T-helper 1 cell (primary cell): ENCODE data around the gene HAUS7.
"Not testable (repeated sequence)": the region's sequence is repeated elsewhere in the genome, so short reads cannot be mapped to it uniquely, and the experiment has no call there.

Experiments
- DNase-seq, 5 donors: peaks; one replicate each; pipeline ENCODE4 v3.0.0-alpha.2; 2012 to 2020

The HAUS7 gene

GRCh38 chrX:153407736-153408135, 62.6 kb downstream of the HAUS7 start:
- no peak for DNase-seq

DNA sequence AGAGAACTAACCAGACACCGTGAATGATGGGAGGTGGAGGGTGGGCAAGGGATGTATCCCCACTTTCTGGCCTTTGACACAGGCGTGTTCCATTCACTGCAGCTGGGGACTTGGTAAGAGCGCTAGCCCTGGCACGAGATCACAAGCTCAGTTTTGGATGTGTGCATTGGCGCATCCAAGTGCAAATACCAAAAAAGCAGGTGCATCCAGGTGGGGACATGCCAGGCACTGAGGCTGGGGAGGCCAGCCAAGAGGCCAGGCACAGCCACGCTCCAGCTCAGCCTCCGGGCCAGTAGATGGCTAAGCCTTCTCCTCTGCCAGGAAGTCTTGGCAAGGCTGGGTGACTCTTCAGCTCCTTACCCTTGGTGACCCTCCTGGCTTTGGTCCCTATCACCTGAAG, 63.5 kb downstream of the HAUS7 start:
- no peak for DNase-seq

DNA sequence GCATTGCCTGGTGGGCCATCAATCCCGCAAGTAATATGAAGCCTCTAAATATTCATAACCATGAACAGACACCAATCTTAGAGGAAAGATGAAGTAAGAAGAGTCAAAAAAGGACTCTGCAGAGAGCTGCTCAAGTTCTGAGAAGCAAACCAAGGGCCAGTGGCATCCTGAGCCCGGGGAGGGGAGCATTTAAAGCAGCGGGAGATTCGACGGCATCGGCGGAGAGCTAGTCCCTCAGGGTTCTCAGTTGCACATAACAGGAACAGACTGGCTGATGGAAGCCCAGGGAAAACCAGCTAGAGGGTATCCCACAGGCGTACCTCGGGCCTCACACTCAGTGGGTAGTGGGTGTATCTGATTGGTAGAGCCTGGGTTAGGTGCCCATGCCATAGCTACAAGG, 64.4 kb downstream of the HAUS7 start:
- DNase-seq: no peak

GRCh38 chrX:153405426-153405825, 65.0 kb downstream of the HAUS7 start:
- DNase-seq: no peak

GRCh38 chrX:153404333-153404732, 66.0 kb downstream of the HAUS7 start:
- not testable (repeated sequence) for DNase-seq

DNA sequence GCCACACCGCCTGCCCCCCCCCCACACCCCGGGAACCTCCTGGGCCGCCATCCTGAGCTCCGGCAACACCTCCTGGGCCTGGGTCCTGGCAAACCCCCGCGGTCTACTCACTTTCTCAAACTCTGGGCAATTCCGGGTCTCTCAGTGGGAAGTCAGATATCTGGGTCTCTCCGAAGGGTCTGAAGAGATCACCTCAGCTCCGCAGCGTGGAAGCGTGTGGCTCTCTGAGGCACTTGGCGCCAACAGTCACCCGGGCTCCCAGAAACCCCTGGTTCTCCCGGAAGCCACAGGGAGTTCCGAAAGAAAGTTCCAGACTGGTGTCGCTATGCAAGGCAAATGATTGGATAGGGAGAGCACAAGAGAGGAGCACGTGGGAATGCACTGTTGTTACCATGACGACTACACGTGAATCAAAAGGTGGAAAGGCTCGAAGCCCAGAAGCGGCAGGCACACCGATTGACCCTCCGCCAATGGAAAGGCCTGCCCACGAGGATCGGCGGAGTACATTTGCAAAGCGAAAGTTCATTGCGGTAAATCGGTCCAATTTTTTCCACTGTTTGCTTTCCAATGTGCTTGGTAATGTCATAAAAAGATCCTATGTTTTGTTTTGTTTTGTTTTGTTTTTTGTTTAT, 69.1 kb downstream of the HAUS7 start, which contains the start of gene PNMA6E:
TSS of gene PNMA6E (minus strand) at position 218 of the 632 bp plus-strand sequence. CDS start 2,501 bp downstream, outside the sequence.
- DNase-seq: no peak

DNA sequence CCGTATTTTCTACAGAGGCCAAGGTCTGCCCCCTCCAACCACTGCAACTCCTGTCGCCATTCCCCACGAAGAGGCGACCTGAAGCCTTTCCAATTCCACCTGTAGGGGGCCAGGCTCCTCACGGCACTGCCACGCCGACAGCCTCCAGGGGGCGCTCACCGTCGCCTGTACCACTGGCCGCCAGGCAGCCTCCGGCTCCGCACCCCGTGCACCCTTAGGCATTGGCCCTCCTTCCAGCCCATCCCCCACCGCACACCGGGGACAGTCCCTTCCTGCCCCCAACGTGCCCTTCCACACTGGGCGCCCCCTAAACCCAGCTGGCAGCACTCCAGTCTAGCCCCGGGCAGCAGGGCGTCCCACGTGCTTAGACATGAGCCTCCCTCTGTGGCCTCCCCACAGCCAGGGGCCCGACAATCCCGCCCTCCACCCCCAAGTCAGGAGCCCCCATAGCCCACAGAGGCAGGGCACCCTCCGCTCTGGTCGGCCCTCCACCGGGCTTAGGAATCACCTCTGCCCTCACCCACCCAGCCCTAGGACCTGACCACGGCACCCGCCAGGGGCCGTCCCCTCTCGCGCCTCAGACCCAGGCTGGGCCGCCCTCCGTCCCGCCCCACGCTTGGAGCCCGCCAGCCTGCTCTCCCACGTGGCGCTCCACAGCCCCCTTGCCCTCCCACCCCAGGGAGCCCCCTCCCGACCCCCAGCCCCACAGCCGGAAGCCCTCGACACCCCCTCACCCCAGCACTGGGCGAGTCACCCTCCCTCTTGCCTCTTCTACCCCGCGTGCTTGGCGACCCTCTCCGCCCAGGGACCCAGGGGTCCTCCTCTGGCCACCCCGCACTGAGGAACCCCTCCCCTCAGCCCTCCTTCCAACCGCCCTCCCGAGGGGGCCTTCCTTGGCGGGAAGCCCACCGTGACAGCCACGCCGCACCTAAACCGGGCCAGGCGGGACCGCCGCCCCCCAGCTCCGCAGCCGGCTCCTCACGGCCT, 69.9 kb downstream of the HAUS7 start:
- peak in 3 of 5 donors; percentile 35 to 40 (median 37) for DNase-seq

DNA sequence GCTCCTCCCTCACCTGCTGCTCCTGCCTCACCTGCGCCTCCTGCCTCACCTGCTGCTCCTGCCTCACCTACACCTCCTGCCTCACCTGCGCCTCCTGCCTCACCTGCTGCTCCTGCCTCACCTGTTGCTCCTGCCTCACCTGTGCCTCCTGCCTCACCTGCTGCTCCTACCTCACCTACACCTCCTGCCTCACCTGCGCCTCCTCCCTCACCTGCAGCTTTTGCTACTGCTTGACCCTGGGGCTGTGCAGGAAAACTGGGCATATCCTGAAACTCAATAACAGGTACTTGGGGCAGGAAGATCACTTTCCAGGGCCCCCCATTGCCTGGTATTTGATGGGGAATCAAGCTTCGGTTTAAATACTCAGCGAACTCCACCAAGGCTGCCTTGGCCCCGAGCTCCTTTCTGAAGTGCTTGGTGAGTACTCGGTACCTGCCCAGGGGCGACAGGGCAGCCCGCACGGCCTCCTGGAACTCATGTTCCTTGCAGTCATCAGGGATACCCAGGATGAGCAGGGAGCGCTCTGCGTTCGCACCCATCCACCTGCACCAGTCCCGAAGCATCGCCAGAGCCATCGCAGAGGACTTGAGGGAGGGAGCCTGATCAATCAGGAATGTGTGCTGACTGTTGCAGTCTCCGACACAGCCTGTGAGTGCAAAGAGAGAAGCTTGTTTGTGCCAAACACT, 72.0 kb downstream of the HAUS7 start:
- DNase-seq: no peak
